ENCODE measurements around the gene ZNF618.

ZNF618 gene

GRCh38 chr9:114055894-114056293, 179.8 kb downstream of the ZNF618 start:
- H3K4me3 ChIP-seq (replicated peaks; ENCODE audit: low read depth, low read length): no peak overlapping the region
- TF ChIP-seq CTCF (IDR thresholded peaks at IDR 0.05; ENCODE audit: low read depth, low read length, missing control alignments): no peak

GRCh38 chr9:114056527-114056926, 180.4 kb downstream of the ZNF618 start:
- no peak for TF ChIP-seq CTCF (IDR thresholded peaks at IDR 0.05; ENCODE audit: low read depth, low read length, missing control alignments)
- no peak for DNase-seq (ENCODE audit: extremely low read depth, low read depth)
- H3K4me3 ChIP-seq (replicated peaks; ENCODE audit: low read depth, low read length): no peak overlapping the region

More at GRCh38 chr9:114055894-114056293, 179.8 kb downstream of the ZNF618 start:
- no peak for DNase-seq (ENCODE audit: extremely low read depth, low read depth)

DNA sequence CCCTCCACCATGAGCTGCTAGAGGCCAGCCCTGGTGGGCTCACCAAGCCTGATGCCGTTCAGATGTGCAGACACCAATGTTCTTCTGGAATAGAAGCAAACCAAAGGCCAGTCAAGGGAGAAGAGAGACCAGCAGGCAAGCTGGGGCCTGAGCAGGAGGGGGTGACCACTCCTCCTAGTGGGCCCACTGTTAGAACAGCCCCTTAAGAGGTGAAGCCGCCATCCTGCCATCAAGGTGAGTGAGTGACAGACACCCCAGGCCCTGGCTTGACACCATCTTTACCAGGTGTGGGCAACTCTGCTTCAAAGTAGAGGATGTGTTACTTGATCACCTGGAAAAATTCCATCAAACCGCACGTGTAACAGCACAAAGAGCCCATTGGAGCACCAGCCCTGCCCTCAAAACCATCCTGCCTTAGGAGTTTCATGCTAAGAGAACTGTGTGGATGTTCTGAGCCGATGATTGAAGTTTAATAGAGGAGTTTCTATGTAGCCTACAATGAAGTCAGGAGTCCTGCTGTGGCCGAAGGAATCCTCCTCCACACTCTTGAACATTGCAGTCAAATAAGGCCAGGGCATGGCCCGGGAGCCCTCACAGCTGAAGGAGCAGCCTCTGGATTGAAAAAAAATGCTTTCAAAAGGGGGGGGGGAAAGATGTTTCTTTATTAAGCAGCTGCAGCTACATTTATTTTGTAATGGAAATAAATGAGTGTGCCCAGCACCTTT, 181.2 kb downstream of the ZNF618 start:
- no peak for TF ChIP-seq CTCF (IDR thresholded peaks at IDR 0.05; ENCODE audit: low read depth, low read length, missing control alignments)
- H3K4me3 ChIP-seq (replicated peaks; ENCODE audit: low read depth, low read length): no peak overlapping the region
- DNase-seq (ENCODE audit: extremely low read depth, low read depth): no peak

- no peak for DNase-seq (ENCODE audit: extremely low read depth, low read depth)
- no peak for TF ChIP-seq CTCF (IDR thresholded peaks at IDR 0.05; ENCODE audit: low read depth, low read length, missing control alignments)
These were observed 182.6 kb downstream of the ZNF618 start for GRCh38 chr9:114058688-114059046.

DNA sequence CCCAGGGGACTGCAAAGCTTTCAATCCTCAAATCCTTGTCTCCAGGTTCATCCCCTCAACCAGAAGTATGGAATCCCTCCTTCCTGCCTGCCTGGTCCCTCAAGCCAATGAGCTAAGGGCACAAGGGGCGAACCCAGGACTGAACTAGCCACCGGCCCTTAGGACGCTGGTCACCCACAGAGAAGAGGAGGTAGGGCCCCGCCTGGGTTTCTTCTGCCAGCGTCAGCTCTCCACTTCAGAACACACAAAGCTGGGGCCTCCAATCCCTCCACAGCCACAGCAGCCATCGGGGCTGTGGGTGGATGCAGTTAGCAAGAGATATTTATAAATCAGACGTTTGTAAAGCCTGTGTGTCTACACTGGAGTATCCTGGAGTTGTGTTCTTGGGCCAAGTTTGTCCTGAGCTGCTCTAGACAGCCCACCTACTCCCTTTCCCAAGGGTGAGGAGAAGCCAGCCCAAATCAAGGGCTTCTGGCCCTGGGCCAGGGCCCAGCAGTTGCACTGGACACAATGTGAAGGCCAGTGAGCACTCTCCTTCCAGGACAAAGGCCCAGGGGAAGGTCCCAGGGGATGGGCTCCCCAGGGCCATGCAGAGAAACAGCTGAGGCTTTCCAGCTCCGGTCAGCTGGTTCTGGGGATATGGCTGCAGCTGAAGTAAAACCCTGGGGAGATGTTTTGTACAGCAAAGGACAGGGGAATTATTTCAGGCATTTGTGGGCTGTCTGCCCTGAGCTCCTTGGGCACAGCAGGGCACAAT, 183.1 kb downstream of the ZNF618 start:
- no peak for TF ChIP-seq CTCF (IDR thresholded peaks at IDR 0.05; ENCODE audit: low read depth, low read length, missing control alignments)
- no peak for DNase-seq (ENCODE audit: extremely low read depth, low read depth)

More at GRCh38 chr9:114058688-114059046, 182.6 kb downstream of the ZNF618 start:
- H3K4me3 ChIP-seq (replicated peaks; ENCODE audit: low read depth, low read length): no peak overlapping the region

GRCh38 chr9:114060070-114060469, 184.0 kb downstream of the ZNF618 start:
- no peak for DNase-seq (ENCODE audit: extremely low read depth, low read depth)
- H3K4me3 ChIP-seq (replicated peaks; ENCODE audit: low read depth, low read length): no peak overlapping the region
- no peak for TF ChIP-seq CTCF (IDR thresholded peaks at IDR 0.05; ENCODE audit: low read depth, low read length, missing control alignments)

More for the DNA sequence above, 183.1 kb downstream of the ZNF618 start:
- H3K4me3 ChIP-seq (replicated peaks; ENCODE audit: low read depth, low read length): no peak overlapping the region
